ENCODE measurements around the gene AQP2.
"Not testable (repeated sequence)": the region's sequence is repeated elsewhere in the genome, so short reads cannot be mapped to it uniquely, and the experiment has no call there.

AQP2 gene

GRCh38 chr12:49971141-49971540 lies 20.6 kb downstream of the AQP2 start:
- DNase-seq, result no peak

DNA sequence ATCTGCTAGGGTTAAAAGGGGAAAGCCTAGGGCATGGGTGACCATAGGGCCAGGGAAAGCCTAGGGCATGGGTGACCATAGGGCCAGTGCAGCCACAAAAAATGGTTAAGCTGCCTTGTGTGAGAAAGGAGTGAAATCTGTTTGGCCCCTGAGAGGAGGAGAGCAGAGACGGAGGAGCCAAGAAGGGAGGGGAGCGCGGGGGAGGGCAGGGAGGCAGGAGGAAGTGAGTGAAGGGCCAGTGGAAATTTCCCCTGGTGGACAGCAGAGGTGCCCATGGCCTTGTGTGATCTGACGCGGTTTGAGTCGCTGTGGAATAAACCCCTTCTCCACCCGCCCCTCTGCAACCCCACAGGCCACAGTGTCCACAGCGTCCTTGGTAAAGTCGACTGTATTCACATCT lies 21.6 kb downstream of the AQP2 start:
- no peak for DNase-seq

DNA sequence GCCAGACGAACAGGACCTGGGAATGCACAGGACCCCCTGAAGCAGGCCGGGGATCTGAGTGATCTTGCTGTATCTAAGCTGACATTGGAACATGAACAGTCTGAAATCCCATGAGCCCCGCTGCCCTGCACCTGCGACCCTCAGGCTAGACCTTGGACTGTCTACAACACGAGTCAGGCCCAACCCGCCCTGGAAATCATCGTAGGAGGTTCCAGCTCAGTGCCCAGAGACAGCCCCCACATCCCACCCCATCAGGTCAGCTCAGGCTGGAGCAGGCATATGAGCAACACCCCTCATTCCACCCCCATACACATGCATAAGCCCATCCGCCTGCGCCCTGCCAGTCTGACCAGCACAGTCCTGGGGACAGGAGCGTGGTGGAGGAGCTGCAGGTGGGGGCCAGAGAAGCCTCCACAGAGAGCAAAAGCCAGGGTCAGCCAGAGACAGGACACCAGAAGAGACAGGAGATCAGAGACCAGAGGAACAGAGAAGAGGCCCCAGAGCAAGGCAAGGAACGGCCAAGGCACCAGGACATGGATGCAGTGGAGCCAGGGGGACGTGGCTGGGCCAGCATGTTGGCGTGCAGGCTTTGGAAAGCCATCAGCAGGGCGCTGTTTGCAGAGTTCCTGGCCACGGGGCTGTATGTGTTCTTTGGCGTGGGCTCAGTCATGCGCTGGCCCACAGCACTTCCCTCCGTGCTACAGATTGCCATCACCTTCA lies 22.3 kb downstream of the AQP2 start, which contains the start of gene AQP6:
TSS of gene AQP6 (plus strand) at position 307 of the 720 bp plus-strand sequence. CDS start at position 534, 227 bp downstream.
- DNase-seq, result no peak

DNA sequence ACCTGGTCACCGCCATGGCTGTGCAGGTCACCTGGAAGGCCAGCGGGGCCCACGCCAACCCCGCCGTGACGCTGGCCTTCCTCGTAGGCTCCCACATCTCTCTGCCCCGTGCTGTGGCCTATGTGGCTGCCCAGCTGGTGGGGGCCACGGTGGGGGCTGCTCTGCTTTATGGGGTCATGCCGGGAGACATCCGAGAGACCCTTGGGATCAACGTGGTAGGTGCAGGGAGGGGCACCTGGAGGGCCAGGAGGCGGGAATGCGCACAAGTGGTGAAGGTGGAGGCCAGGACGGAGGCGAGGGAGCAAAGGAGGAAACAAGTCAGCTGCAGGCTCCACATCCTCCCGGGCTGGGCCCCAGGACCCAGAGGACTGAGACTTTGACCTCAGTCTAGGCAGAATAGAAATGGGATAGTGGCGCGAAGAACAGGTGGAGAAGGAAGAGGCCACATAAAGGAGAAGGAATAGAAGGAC lies 22.9 kb downstream of the AQP2 start:
- DNase-seq, result no peak

DNA sequence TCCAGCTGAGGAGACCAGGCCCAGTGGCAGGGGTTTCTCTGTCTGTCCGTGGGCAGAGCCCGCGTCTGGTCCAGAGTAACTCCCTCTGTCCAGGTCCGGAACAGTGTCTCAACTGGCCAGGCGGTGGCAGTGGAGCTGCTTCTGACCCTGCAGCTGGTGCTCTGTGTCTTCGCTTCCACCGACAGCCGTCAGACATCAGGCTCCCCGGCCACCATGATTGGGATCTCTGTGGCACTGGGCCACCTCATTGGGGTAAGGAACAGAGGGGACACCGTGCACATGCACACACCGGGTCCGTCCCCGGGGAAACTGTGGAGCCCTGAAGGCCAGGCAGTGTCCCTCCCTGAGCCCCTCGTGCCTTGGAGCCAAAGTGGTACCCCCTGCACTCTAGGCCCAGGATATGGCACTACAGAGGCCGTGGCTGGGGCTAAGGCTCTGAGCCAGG lies 23.7 kb downstream of the AQP2 start:
- no peak for DNase-seq

DNA sequence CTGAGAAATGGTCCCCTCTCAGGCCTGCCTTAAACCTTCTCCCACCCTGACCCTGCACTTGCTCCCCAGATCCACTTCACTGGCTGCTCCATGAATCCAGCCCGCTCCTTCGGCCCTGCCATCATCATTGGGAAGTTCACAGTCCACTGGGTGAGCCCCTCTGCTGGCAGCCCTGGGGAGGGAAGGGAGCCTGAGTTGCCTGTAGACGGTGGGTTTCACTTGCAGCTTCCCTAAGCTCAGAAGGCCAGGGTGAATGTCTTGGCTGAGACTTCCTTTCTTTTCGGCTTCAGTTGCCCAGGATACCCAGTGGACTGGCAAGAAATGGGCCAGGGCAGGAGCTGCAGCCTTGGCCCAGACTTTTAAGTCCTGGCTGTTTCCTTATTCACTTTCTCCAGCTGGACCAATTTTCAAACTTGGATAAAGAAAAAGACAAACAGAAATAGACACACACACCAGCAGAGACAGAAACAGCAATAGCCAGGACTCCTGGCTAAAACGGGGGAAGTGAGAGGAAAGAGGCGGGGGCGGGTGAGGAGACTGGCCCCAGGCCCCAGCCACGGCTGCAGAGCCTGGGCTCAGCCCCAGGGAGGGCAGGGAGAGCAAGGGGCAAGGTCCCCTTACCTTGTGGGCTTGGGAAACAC lies 24.3 kb downstream of the AQP2 start:
- DNase-seq, result no peak

DNA sequence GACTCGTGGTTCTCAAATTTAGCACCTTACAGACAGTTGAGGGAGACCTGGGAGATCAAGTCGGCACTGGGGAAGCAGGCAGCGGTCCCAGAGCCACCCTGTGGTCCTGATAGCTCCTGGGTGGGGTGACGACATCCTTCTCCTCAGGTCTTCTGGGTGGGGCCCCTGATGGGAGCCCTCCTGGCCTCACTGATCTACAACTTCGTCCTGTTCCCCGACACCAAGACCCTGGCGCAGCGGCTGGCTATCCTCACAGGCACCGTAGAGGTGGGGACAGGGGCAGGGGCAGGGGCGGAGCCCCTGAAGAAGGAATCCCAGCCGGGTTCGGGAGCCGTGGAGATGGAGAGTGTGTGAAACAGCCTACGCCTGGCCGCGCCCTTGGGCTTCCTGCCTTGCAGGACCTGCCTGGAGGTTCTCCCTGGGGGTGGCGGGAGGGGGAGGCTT lies 24.8 kb downstream of the AQP2 start:
- no peak for DNase-seq

DNA sequence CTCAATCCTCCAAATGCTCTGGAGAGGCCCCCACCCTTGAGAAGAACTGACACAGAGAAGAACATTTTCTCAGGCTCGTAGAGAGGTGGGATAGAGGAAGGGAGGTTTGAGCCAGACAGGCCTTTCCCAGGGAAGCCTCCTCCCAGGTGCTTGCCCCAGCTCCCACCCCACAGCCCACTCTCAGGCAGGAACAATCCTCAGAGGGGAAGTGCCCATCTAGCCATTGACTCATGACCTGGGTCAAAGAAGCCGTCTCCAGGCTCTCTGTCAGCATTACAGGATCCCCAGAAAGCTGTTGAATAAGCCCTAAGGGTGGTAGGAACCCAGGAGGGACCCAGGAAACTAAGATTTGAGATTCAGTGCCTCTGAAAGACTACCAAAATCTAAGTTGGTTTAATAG lies 26.0 kb downstream of the AQP2 start:
- DNase-seq, result no peak

DNA sequence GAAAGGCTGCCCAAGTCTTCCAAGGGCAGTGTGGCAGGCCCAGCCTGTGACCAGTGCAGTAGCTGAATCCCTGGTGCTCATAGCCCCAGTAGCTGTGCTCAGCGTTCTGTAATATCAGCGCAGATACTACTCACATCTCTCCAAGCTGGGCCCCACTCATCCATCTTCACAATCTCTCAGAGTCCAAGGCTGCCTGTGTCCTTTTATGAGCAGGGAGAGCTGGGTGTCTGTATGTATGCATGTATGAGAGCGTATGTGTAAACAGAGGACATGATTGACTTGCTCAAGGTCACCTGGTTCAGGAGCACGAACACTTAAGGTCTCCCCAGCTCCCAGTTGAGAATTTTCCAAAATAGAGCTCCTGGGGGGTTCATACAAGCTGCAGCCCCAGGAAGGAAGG lies 27.6 kb downstream of the AQP2 start:
- no peak for DNase-seq

GRCh38 chr12:49979016-49979586 lies 28.6 kb downstream of the AQP2 start:
- no peak for DNase-seq

DNA sequence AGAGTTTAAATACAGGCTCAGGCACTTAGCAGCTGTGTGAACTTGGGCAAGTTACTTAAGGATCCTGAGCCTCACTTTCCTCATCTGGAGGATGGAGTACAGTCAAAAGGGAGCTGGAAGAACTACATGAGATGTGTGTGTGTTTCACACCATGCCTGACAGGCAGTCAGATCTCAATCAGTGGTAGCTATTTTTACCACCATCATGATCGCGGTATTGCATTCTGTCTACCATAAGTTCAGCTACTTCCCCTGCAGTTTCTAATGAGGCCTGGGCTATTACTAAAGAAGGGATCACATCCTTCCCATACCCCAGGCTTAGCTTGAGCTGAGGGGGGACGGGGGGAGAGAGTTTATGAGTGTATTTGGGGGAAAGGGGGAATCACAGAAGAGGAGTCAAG lies 29.3 kb downstream of the AQP2 start:
- no peak for DNase-seq

DNA sequence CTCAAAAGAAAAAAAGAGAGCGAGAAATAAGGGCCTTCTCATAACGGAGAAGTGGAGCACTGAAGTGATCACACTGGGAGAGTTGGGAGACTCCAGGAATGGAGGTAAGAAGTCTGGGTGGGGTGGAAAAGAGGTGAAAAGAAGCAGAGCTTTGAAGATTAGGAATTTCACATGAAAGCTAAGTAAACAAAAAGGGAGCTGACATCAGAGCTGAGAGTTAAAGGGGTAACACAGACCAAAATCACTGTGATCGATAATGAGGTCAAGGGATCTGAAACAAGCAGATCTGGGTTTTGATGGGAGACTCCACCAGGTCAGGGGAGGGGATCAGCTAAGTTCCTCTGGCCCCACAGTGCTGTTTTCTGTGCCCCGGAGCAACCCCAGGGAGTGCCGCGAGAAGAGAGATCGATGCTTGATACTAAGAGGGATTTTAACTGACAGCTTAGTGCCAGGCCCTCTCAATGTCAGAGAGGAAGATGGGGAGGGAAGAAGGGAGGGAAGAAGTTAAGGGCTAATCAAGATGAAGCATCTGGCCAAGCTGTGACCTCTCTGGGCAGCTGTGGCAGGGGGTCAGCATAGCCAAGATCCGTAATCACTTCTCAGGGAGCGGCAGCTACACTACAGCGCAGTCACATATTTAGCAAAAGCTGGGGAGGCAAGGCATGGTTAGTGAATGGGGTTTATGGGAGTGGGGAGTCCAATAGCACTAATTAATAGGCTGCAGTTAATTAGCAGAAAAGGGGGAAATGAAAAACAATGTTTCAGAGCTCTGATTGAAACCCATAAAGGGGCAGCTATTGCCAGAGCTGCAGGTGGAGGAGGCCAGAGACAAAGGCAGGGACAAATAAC lies 30.2 kb downstream of the AQP2 start:
- DNase-seq, result no peak

GRCh38 chr12:49982246-49983087 lies 31.9 kb downstream of the AQP2 start:
- DNase-seq, result no peak

DNA sequence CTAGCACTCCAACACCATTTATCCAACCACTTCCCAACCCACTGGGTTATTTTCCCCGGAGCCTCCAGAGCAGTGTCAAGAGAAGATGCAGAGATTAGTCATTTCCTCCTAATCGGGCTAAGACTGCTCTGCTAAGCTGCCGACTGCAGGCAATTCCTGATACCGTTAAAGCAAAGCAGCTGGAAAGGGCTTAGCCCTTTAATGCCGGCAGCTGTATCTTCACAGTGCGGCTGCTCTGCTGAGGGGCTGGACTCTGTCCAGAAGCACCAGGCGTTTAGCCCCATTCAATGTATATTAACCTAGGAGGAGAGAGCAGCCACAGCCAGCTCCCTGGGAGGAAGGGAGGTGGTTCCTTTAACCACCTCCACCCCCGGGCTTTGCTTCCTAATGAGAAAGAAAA lies 33.4 kb downstream of the AQP2 start:
- DNase-seq, result no peak

- no peak for DNase-seq
These were observed 34.2 kb downstream of the AQP2 start for GRCh38 chr12:49984476-49985359.

DNA sequence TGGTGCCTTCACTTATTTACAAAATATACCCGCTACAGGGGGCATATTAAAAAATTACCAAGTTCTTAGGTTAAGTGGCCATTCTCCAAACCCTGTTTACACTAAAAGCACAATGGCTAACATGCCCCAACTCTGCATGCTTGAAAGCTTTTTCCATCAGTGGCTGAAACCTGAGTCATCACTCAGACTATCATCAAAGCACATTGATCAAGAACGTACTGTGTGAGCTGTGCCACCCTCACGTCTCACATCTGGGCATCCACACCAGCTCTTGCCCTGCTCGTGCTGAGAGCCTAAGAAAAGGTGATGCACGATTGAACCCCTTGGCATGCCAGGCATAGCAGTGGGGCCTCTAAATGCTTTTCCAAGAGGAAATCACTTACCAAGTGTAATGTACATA lies 35.4 kb downstream of the AQP2 start:
- no peak for DNase-seq

- not testable (repeated sequence) for DNase-seq
These were observed 35.9 kb downstream of the AQP2 start for GRCh38 chr12:49986476-49986875.

- no peak for DNase-seq
These were observed 37.2 kb downstream of the AQP2 start for GRCh38 chr12:49987625-49988303.

- DNase-seq, result not testable (repeated sequence)
These were observed 38.9 kb downstream of the AQP2 start for GRCh38 chr12:49989400-49989799.

DNA sequence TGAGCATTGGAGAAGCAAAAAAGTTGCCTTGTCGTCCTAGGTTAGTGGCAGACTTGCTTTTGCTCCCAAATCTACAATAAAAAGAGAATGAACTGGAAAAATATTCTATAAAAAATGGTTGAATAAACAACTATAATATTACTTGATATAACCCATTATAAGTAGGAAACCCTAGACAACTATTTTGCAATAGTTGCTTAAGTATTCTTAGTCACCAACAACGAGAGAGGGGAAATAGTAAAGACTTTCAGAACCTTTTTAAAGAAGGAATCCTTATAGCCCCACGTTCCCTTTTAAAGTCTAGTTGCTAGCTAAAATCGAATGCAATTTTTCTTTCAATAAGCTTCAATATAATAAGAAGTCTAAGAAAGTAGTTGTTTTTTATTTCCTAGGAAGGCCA lies 39.7 kb downstream of the AQP2 start:
- no peak for DNase-seq
